Iris pigment epithelial cell (primary cell): Measurements from ENCODE around the gene MYRF.

Source experiments
- DNase-seq: peaks from one replicate; pipeline ENCODE4 v3.0.0-alpha.2; 2011; ENCODE audit warnings: low read depth

The MYRF gene

GRCh38 chr11:61739413-61739812 lies 13.0 kb upstream of the MYRF start:
- DNase-seq = no peak

- no peak for DNase-seq
Observed at GRCh38 chr11:61739966-61740365, 12.5 kb upstream of the MYRF start.

DNA sequence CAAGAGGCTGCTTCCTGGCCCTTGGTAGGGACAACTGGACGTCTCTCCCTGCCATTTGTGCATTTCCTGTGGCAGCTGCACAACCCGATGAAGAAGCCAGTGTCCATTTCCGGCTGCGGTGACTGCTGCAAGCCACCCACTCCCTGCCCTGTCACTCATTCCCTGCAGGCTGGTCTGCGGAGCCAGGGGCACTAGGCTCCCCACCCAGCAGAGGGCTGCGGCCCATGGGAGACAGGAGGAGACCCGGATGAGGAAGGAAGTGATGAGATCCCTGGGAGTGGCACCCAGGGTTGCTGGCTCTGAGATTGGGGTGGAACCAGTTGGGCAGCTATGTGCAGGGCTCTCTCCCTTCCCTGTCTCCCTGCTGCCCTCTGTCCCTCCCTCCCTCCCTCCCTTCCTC lies 10.0 kb upstream of the MYRF start:
- DNase-seq = no peak

- DNase-seq = no peak
Observed at GRCh38 chr11:61743486-61744095, 8.8 kb upstream of the MYRF start.

GRCh38 chr11:61744181-61744580 lies 8.3 kb upstream of the MYRF start:
- peak; percentile 17 for DNase-seq

DNA sequence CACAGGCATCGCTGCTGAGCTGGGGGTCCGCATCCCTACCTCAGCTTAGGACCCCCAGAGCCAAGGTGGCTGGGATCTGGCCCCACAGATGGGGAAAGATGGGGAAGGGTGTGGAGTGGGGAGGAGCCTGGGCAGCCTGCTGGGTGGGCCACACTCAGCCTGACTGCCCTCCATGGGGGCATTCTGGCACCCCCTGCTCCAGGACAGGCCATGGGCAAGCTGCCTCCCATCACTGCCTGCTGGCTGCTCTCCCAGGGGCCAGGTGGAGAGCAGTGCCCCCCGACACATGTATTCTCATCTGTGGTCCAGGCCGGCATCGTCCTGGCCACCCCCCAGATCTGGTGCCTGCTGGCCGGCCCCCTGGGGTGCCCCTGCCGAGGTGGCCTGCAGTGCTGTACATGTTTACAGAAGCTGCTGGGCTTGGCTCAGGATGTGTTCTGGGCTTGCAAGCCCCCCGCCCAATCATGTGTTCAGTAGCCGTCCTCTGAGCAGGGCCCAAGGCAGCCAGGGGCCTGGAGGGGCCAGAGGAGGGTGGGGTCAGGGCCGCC lies 7.8 kb upstream of the MYRF start:
- DNase-seq = no peak

DNA sequence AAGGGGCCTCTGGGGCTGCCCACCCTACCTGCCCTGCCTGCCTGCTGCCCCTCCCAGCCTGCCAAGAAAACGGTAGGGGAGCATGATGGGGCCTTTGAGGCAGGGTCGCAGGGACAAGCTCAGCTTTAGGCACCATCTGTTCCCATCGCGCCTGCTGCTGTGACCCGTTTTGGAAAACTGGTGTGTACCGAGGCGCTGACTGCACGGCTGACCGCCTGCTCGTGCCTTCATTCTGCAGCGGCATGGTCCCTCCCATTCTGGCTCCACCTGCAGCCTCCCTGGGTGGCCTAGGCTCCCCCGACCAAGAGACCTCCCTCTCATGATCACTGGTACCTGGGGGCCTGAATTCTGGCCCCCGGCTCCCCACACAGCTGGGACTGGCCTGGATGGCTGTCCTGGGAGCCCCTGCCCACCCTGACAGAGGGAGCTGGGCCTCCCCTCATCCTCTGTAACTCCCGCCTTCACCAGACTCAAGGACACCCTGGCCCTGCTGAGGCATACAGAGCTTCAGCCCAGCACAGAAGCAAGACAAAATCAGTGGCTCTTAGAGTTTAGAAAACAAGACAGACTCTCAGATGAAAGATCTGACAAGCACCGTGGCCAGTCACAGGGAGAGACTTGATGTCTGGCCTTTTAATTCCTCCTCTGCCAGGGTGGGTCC lies 6.5 kb upstream of the MYRF start:
- DNase-seq = no peak

GRCh38 chr11:61746442-61747191 lies 5.8 kb upstream of the MYRF start:
- no peak for DNase-seq

GRCh38 chr11:61747192-61747966 lies 5.1 kb upstream of the MYRF start:
- peak; percentile 57 for DNase-seq

DNA sequence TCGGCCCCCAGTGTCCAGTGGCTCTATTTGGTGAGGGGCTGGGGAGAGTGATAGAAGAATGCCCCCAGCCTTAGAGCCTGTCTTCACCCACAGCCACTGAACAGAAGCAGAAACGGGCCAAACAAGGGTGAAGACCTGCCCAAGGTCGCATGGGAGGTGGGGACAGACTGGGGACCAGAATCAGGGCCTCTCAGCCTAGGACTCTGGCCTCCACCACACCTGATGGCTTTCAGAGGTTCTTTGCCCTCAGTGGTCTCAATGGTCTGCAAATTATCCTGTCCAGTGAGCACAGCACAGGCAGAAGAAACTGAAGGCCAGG lies 4.5 kb upstream of the MYRF start:
- DNase-seq = no peak

- DNase-seq = no peak
Observed at GRCh38 chr11:61749591-61750217, 2.7 kb upstream of the MYRF start.

- no peak for DNase-seq
Observed at GRCh38 chr11:61750631-61751273, 1.7 kb upstream of the MYRF start.

DNA sequence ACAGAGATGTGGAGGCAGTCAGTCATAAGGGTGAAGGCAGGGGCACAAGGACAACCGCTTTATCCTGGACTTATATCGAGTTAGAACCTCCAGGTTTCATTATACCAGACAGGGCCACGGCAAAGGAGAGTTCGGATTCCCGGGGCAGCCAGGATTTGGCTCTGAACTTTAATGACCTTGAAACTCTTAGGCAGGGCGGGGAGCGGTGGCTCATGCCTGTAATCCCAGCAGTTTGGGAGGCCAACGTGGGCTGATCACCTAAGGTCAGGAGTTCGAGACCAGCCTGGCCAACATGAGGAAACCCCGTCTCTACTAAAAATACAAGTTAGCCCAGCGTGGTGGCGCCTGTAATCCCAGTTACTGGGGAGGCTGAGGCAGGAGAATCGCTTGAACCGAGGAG lies 1.1 kb upstream of the MYRF start:
- no peak for DNase-seq

DNA sequence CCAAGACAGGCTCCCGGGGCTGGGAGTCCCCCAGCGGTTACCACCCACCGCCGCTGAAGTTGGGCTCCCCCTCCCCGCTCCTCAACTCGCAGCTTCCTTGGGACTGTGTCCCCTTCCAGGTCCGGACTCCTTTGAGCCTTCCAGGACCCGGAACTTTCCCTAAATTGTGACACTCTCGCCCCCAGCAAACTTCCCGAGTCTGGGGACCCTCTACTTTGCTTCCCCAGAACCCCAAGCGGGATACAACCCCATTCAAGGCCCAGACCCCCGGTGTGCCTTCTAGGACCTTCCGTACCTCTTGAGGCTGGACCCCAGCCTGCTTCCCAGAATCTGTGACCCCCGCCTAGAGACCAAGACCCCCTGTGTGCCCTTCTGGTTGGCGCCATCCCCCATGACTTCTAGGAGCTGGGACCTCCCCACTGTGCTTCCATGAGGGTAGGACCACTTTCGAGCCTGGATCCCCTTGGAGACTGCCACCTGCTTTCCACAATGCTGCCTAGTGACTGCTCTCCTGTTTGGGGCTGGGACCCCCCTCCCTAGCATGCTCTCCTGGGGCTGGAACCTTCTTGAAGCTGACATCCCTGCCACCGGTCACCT lies 587 bp downstream of the MYRF start:
- DNase-seq = no peak

- no peak for DNase-seq
Observed at GRCh38 chr11:61753672-61754071, 1.2 kb downstream of the MYRF start.

- peak; percentile 80 for DNase-seq
Observed at GRCh38 chr11:61754534-61755482, 2.4 kb downstream of the MYRF start.

- DNase-seq = no peak
Observed at GRCh38 chr11:61756147-61756451, 3.7 kb downstream of the MYRF start.

DNA sequence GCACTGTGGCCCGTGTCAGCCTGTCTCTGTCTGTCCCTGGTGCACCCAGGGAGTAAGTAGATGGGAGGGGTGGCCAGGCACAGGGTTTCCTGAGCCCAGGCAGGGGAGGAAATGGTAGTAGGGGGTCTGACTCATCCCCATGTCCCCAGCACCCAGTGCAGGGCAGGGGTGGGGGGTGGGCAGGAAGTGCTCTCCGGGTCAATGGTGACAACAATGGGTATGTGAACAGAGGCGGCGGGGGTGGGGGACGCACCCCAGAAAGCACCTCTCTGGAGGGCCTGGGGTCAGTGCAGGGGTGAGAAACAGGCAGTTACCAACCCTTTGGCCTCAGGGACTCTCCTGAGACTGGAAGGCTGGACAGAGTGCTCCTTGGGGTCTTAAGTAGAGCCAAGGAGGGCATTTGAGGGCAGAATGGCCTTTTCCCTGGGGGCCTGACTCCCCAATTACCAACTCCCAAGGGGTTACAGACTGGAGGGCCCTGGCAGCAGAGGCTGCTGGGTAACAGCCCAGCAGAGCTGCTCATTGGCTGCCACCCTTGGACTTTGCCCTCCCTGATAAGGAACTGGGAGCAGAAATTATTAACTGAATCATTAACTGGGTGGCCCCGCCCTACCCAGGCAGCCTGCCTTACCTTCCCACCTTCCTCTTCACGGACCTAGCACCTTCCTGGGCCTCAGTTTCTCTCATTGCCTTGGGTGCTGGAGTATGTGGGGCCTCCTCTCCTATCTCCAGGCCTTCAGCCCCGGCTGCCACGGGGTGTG lies 4.2 kb downstream of the MYRF start:
- peak; percentile 56 for DNase-seq

- no peak for DNase-seq
Observed at GRCh38 chr11:61757213-61757862, 4.9 kb downstream of the MYRF start.
